AG04450 (cell line): ENCODE measurements around the gene C5orf58. TPM values are rescaled to one million over a fixed set of nuclear protein-coding genes. Genes with fewer than 3 reads are reported as not detected.
"Not testable (repeated sequence)": the region's sequence is repeated elsewhere in the genome, so short reads cannot be mapped to it uniquely, and the experiment has no call there.

Experiments
- CTCF ChIA-PET: fragments of 300-600, 350-600 bp; formaldehyde crosslinking; extraction: SDS; loops from one replicate; lab custom pipeline; 2022; ENCODE audit warnings: antibody characterized with exemption, inconsistent platforms; lab: Charles Lee
- POLR2A ChIA-PET: fragments of 350-600 bp; formaldehyde crosslinking; extraction: SDS; loops from one replicate; lab custom pipeline; 2021; ENCODE audit warnings: antibody characterized with exemption, inconsistent platforms; lab: Yijun Ruan, JAX
- DNase-seq: peaks from one replicate; pipeline ENCODE4 v3.0.0-alpha.2; 2011; ENCODE audit warnings: low read depth, low spot score
- H3K27ac ChIP-seq: one replicate; pipeline ENCODE4 v1.5.1; 2012; ENCODE audit warnings: low read depth, low read length, control low read depth
- H3K27me3 ChIP-seq: one replicate; pipeline ENCODE4 v1.6.0; 2012; ENCODE audit warnings: low read length; ENCODE audit not compliant: control insufficient read depth, insufficient read depth
- H3K4me3 ChIP-seq: 2 replicates; pipeline ENCODE4 v1.5.1; 2011; ENCODE audit warnings: mild to moderate bottlenecking, low read depth, low read length, control low read depth
- H3K9me3 ChIP-seq: 2 replicates; pipeline ENCODE4 v1.5.1; 2012; ENCODE audit warnings: low read length; ENCODE audit not compliant: control insufficient read depth, insufficient read depth
- polyA plus RNA-seq: library from polyadenylated mRNA; depleted of rRNA; stranded (reverse); fragments of >200 nt; gene quantifications from 2 replicates; pipeline ENCODE4 v1.2.3, GENCODE V29; 2011
- TF ChIP-seq, protein P1 (sequence below): IDR thresholded peaks from 2 replicates; pipeline ENCODE4 v1.5.1; 2011; ENCODE audit warnings: low read depth, low read length, control low read depth, inconsistent platforms

Gene C5orf58
- polyA plus RNA-seq, 1 experiment: not detected

- DNase-seq: no peak
- Histone ChIP-seq H3K9me3 (no peaks in the 10 kb centered on the region), H3K27ac (no peak overlapping the region), H3K27me3 (no peaks in the 10 kb centered on the region), H3K4me3 (no peak overlapping the region)
- POLR2A ChIA-PET: no interaction called here
- CTCF ChIA-PET: no interaction called here
- TF ChIP-seq, protein P1, sequence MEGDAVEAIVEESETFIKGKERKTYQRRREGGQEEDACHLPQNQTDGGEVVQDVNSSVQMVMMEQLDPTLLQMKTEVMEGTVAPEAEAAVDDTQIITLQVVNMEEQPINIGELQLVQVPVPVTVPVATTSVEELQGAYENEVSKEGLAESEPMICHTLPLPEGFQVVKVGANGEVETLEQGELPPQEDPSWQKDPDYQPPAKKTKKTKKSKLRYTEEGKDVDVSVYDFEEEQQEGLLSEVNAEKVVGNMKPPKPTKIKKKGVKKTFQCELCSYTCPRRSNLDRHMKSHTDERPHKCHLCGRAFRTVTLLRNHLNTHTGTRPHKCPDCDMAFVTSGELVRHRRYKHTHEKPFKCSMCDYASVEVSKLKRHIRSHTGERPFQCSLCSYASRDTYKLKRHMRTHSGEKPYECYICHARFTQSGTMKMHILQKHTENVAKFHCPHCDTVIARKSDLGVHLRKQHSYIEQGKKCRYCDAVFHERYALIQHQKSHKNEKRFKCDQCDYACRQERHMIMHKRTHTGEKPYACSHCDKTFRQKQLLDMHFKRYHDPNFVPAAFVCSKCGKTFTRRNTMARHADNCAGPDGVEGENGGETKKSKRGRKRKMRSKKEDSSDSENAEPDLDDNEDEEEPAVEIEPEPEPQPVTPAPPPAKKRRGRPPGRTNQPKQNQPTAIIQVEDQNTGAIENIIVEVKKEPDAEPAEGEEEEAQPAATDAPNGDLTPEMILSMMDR: no peak
These were observed 15.6 kb downstream of the C5orf58 start for GRCh38 chr5:170248172-170248930.

DNA sequence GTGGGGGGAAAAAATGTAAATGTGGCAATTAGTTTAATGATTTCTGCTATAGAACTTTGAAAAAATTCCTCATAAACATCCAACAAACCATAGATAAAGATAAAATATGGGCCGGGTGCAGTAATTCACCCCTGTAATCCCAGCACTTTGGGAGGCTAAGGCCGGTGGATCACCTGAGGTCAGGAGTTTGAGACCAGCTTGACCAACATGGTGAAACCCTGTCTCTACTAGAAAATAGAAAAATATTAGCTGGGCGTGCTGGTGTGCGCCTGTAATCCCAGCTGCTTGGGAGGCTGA, 16.1 kb downstream of the C5orf58 start:
- H3K27me3 ChIP-seq, H3K9me3 ChIP-seq, CTCF ChIA-PET, DNase-seq, H3K4me3 ChIP-seq, H3K27ac ChIP-seq, POLR2A ChIA-PET: not testable (repeated sequence)

- CTCF ChIA-PET: no interaction called here
- POLR2A ChIA-PET: no interaction called here
- Histone ChIP-seq H3K9me3 (no peaks in the 10 kb centered on the region), H3K27me3 (no peaks in the 10 kb centered on the region), H3K4me3 (no peak overlapping the region), H3K27ac (no peak overlapping the region)
- TF ChIP-seq, protein P1: no peak
- DNase-seq: no peak
These were observed 16.6 kb downstream of the C5orf58 start for GRCh38 chr5:170249355-170249754.

DNA sequence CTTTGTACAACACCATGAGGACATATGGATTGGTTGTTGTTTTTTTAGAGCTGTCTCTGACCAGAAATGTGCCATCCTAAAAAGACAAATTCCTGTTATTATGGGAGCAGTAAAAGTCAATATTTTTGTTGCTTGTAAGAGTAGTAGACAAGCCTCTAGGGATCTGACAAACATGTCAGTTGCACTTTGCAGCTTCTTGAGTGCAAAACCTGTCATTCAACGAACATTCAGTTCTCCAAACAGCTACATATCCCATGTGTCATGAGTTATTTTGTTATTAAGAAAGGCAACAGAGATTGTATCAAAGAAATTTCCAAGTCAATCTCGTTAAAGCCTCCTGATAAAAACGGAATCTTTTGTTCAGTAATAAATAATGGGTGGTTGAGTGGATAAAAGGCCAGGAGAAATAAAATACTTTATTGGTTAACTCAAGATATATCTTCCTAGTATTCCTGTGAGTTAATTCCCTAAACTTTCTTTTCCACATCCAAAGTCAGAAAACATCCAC, 18.1 kb downstream of the C5orf58 start:
- ChIA-PET POLR2A (no interaction called here), CTCF (no interaction called here)
- Histone ChIP-seq H3K27ac (no peak overlapping the region), H3K4me3 (no peak overlapping the region), H3K27me3 (no peaks in the 10 kb centered on the region), H3K9me3 (no peaks in the 10 kb centered on the region)
- TF ChIP-seq, protein P1: no peak
- DNase-seq: no peak

GRCh38 chr5:170251462-170251861, 18.7 kb downstream of the C5orf58 start:
- no peaks in the 10 kb centered on the region for H3K9me3 ChIP-seq
- CTCF ChIA-PET: interaction anchor here (0.8 kb wide), 1 partner anchor 84 kb away, joined by 3 read pairs; no protein-coding TSS in a partner anchor

More at GRCh38 chr5:170251462-170251861, 18.7 kb downstream of the C5orf58 start:
- DNase-seq: no peak
- no peak overlapping the region for H3K4me3 ChIP-seq
- TF ChIP-seq, protein P1: no peak
- no peak overlapping the region for H3K27ac ChIP-seq
- H3K27me3 ChIP-seq: no peaks in the 10 kb centered on the region
- POLR2A ChIA-PET: no interaction called here
